HCT116 (cell line): Measurements from ENCODE around the gene GALNT15. TPM values are rescaled to one million over a fixed set of nuclear protein-coding genes. Genes with fewer than 3 reads are reported as not detected.

ENCODE experiments used
- ATAC-seq: fragments of 200-7000 bp; cut with Tn5 transposase; 2 replicates; pipeline ENCODE4 v1.9.1; 2020; ENCODE audit warnings: mild to moderate bottlenecking, moderate library complexity
- BruUV-seq: library from RNA; stranded (reverse); fragments of 400-500 nt; replicated peaks from 2 replicates; lab custom pipeline; 2021; lab: Mats Ljungman, UMichigan
- CTCF ChIA-PET: fragments of 300-600 bp; sonication (Branson Sonifier 250); formaldehyde crosslinking; loops from one replicate; lab custom pipeline; 2021; ENCODE audit warnings: antibody characterized with exemption; lab: Charles Lee
- POLR2A ChIA-PET: fragments of 300-600, 350-600 bp; sonication (Branson Sonifier 250); formaldehyde crosslinking; loops from one replicate; lab custom pipeline; 2021; ENCODE audit warnings: antibody characterized with exemption; lab: Charles Lee
- RAD21 ChIA-PET, 2 experiments: fragments of 300-600 bp; sonication (Branson Sonifier 250); formaldehyde crosslinking; loops; one replicate each; lab custom pipeline; 2023; ENCODE audit warnings: low total read pairs in 2 of 2; ENCODE audit not compliant: uncharacterized antibody in 2 of 2, unreplicated experiment in 2 of 2, low non-redundant PET in 1 of 2; lab: Charles Lee
- DNase-seq: peaks from one replicate; pipeline ENCODE4 v3.0.0-alpha.2; 2010; ENCODE audit warnings: low read depth, low spot score
- H2AFZ ChIP-seq: fragments of 200-600 bp; shearing (Covaris generic), sonication (generic); 2 replicates; pipeline ENCODE4 v1.6.1; 2017; ENCODE audit warnings: low read depth, mixed run types, mixed read lengths, antibody characterized with exemption, low read length; ENCODE audit not compliant: poor library complexity, severe bottlenecking
- H3K27ac ChIP-seq: 2 replicates; pipeline ENCODE4 v1.5.1; 2012; ENCODE audit warnings: low read depth, low read length
- H3K27me3 ChIP-seq: fragments of 200-600 bp; sonication (generic); 2 replicates; pipeline ENCODE4 v1.6.1; 2016; ENCODE audit warnings: mixed run types, low read length, mixed read lengths; ENCODE audit not compliant: insufficient read depth
- H3K36me3 ChIP-seq, 2 experiments: fragments of 200-500 bp in 1 of 2; fragments of 200-600 bp in 1 of 2; sonication (Bioruptor generic) in 1 of 2; sonication (generic) in 1 of 2; 2 replicates each; pipeline versions ENCODE4 v1.5.1 to v1.6.1; 2014 to 2016; ENCODE audit warnings: low read length in 2 of 2, inconsistent platforms in 1 of 2, mixed read lengths in 1 of 2, mixed run types in 1 of 2; ENCODE audit not compliant: insufficient read depth in 2 of 2, control insufficient read depth in 1 of 2
- H3K4me1 ChIP-seq, 2 experiments: fragments of 200-600 bp in 1 of 2; sonication (generic) in 1 of 2; 2 replicates each; pipeline versions ENCODE4 v1.5.1 to v1.6.1; 2012 to 2017; ENCODE audit warnings: low read length in 2 of 2, inconsistent platforms in 1 of 2, mild to moderate bottlenecking in 1 of 2, mixed read lengths in 1 of 2, mixed run types in 1 of 2, moderate library complexity in 1 of 2; ENCODE audit not compliant: insufficient read depth in 2 of 2, control insufficient read depth in 1 of 2
- H3K4me2 ChIP-seq: fragments of 200-600 bp; sonication (generic); 2 replicates; pipeline ENCODE4 v1.6.1; 2017; ENCODE audit warnings: mixed run types, low read length, mixed read lengths
- H3K4me3 ChIP-seq, 2 experiments: fragments of 200-600 bp in 1 of 2; sonication (generic) in 1 of 2; replicated peaks in 1 of 2; 2 replicates each; pipeline ENCODE4 v1.5.1; 2011 to 2016; ENCODE audit warnings: low read length in 2 of 2, control low read depth in 1 of 2, low read depth in 1 of 2, mild to moderate bottlenecking in 1 of 2, mixed read lengths in 1 of 2, mixed run types in 1 of 2
- H3K79me2 ChIP-seq: fragments of 200-600 bp; sonication (generic); 2 replicates; pipeline ENCODE4 v1.6.1; 2017; ENCODE audit warnings: mild to moderate bottlenecking, mixed run types, low read length, moderate library complexity, mixed read lengths; ENCODE audit not compliant: insufficient read depth
- H3K9ac ChIP-seq: fragments of 200-600 bp; sonication (generic); 2 replicates; pipeline ENCODE4 v1.6.1; 2016; ENCODE audit warnings: low read length, mixed read lengths
- H3K9me2 ChIP-seq: fragments of 200-600 bp; sonication (generic), shearing (Covaris generic); 2 replicates; pipeline ENCODE4 v1.6.1; 2017; ENCODE audit warnings: mixed run types, mild to moderate bottlenecking, moderate library complexity; ENCODE audit not compliant: insufficient read depth
- H3K9me3 ChIP-seq, 2 experiments: fragments of 200-500 bp in 1 of 2; fragments of 200-600 bp in 1 of 2; sonication (Bioruptor generic) in 1 of 2; sonication (generic) in 1 of 2; 2 replicates each; pipeline ENCODE4 v1.6.1; 2014 to 2017; ENCODE audit warnings: low read length in 2 of 2, mixed read lengths in 2 of 2, inconsistent platforms in 1 of 2, low read depth in 1 of 2, mild to moderate bottlenecking in 1 of 2, mixed run types in 1 of 2, moderate library complexity in 1 of 2; ENCODE audit not compliant: control insufficient read depth in 1 of 2, insufficient read depth in 1 of 2
- H4K20me1 ChIP-seq: fragments of 200-600 bp; sonication (generic), shearing (Covaris generic); 2 replicates; pipeline ENCODE4 v1.6.1; 2017; ENCODE audit warnings: mixed run types, mild to moderate bottlenecking, moderate library complexity; ENCODE audit not compliant: insufficient read depth
- CBX3 ChIP-seq: IDR thresholded peaks from 2 replicates; pipeline ENCODE4 v1.6.1; 2012; ENCODE audit warnings: low read depth
- EGR1 ChIP-seq: IDR thresholded peaks from 2 replicates; pipeline ENCODE4 v1.6.1; 2012; ENCODE audit warnings: low read depth
- ELF1 ChIP-seq: IDR thresholded peaks from 2 replicates; pipeline ENCODE4 v1.6.1; 2012; ENCODE audit warnings: low read depth, borderline replicate concordance
- EZH2 ChIP-seq: fragments of 200-600 bp; sonication (generic); IDR thresholded peaks from 2 replicates; pipeline ENCODE4 v1.6.1; 2017; ENCODE audit warnings: antibody characterized with exemption, mixed run types
- EZH2phosphoT487 ChIP-seq: fragments of 200-600 bp; IDR thresholded peaks from 2 replicates; pipeline ENCODE4 v1.6.1; 2018; ENCODE audit warnings: antibody characterized with exemption, borderline replicate concordance
- FOSL1 ChIP-seq: IDR thresholded peaks from 2 replicates; pipeline ENCODE4 v1.6.1; 2012; ENCODE audit warnings: low read depth
- JUND ChIP-seq: IDR thresholded peaks from 2 replicates; pipeline ENCODE4 v1.6.1; 2012
- POLR2A ChIP-seq: IDR thresholded peaks from 2 replicates; pipeline ENCODE4 v1.7.0; 2011; ENCODE audit warnings: borderline replicate concordance; ENCODE audit not compliant: insufficient read depth, insufficient read length; ENCODE audit errors: extremely low read depth
- RAD21 ChIP-seq: IDR thresholded peaks from 2 replicates; pipeline ENCODE4 v1.6.1; 2012; ENCODE audit warnings: low read depth, mild to moderate bottlenecking
- SIN3A ChIP-seq: IDR thresholded peaks from 2 replicates; pipeline ENCODE4 v1.6.1; 2012; ENCODE audit warnings: low read depth
- SP1 ChIP-seq: IDR thresholded peaks from 2 replicates; pipeline ENCODE4 v1.6.1; 2012; ENCODE audit warnings: low read depth
- SRF ChIP-seq: IDR thresholded peaks from 2 replicates; pipeline ENCODE4 v1.6.1; 2012; ENCODE audit warnings: low read depth
- TCF7L2 ChIP-seq: IDR thresholded peaks from 2 replicates; pipeline ENCODE4 v1.7.0; 2011; ENCODE audit warnings: borderline replicate concordance, inconsistent platforms; ENCODE audit not compliant: insufficient read depth, insufficient read length; ENCODE audit errors: extremely low read depth
- YY1 ChIP-seq: IDR thresholded peaks from 2 replicates; pipeline ENCODE4 v1.6.1; 2011; ENCODE audit warnings: low read length, low read depth, moderate library complexity, mild to moderate bottlenecking; ENCODE audit not compliant: insufficient replicate concordance; ENCODE audit errors: extremely low read depth
- ZFX ChIP-seq: fragments of 450-650 bp; IDR thresholded peaks from 2 replicates; pipeline ENCODE4 v1.6.1; 2017
- ZNF274 ChIP-seq: fragments of 200-500 bp; sonication (Bioruptor generic); IDR thresholded peaks from 2 replicates; pipeline ENCODE4 v1.6.1; 2014; ENCODE audit warnings: mild to moderate bottlenecking, low read depth, low read length, inconsistent platforms
- intact Hi-C: fragments of 100-400 bp; cut with micrococcal nuclease; formaldehyde crosslinking; loops from 2 replicates; pipeline ENCODE4 v1.10.0; 2022
- total RNA-seq: library from RNA; stranded (reverse); gene quantifications from one replicate; pipeline ENCODE4 v1.2.1, GENCODE V29; 2021; ENCODE audit not compliant: unreplicated experiment
- TF ChIP-seq, protein P1 (sequence below): IDR thresholded peaks from 2 replicates; pipeline ENCODE4 v1.6.1; 2012
- TF ChIP-seq, protein P2 (sequence below): IDR thresholded peaks from 2 replicates; pipeline ENCODE4 v1.6.1; 2012
- TF ChIP-seq, protein P3 (sequence below), 3 experiments: fragments of 200-600 bp in 1 of 3; sonication (generic) in 1 of 3; IDR thresholded peaks in 2 of 3; conservative IDR thresholded peaks in 1 of 3; 2 replicates each; pipeline ENCODE4 v1.5.1; 2012 to 2017; ENCODE audit warnings: low read depth in 2 of 3, low read length in 2 of 3, antibody characterized with exemption in 1 of 3, borderline replicate concordance in 1 of 3, control low read depth in 1 of 3, mild to moderate bottlenecking in 1 of 3, mixed read lengths in 1 of 3, mixed run types in 1 of 3, moderate library complexity in 1 of 3; ENCODE audit not compliant: insufficient read depth in 1 of 3
- TF ChIP-seq, protein P4 (sequence below): IDR thresholded peaks from 2 replicates; pipeline ENCODE4 v1.6.1; 2012; ENCODE audit warnings: low read depth

The GALNT15 gene
- total RNA-seq, 1 experiment from 2014 or later: 0.05 TPM

DNA sequence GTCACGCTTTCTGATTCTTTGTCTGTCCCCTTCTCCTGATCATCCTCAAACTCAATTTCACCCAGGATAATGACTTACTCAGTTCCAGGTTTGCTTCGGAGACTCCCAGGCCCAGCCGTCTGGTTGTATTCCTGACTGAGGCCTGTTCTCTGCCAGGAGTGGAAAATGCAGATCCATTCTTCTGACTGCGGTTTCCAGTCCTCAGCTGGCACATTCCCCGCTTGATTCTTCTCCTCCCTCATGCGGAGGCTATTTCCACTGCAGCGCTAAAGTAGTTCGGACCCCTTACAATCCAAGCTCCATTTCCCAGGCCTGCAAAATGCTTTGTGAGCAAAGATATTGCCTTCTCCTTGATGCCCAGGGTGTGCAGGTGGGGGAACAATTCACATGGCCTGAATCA, 47.2 kb upstream of the GALNT15 start:
- H3K9ac ChIP-seq: no peak overlapping the region
- no peaks in the 10 kb centered on the region for H3K9me3 ChIP-seq
- H3K27me3 ChIP-seq: no peaks in the 10 kb centered on the region
- no peak for ATAC-seq
- intact Hi-C loops: no loop called here
- no peaks in the 10 kb centered on the region for H3K9me2 ChIP-seq
- H3K4me2 ChIP-seq: no peak overlapping the region
- no peaks in the 10 kb centered on the region for H3K79me2 ChIP-seq
- BruUV-seq: no TSS peak
- peaks cover 0 to 4% of the 10 kb centered on the region in 2 experiments; a peak in 1 of 4 replicates for H3K4me1 ChIP-seq
- no peak for DNase-seq
- ChIA-PET CTCF (no interaction called here), RAD21 (no interaction called here), POLR2A (no interaction called here)
- no peak overlapping the region for H2AFZ ChIP-seq
- TF ChIP-seq, protein P1, sequence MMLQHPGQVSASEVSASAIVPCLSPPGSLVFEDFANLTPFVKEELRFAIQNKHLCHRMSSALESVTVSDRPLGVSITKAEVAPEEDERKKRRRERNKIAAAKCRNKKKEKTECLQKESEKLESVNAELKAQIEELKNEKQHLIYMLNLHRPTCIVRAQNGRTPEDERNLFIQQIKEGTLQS: no peak
- TF ChIP-seq EZH2phosphoT487: no peak
- TF ChIP-seq ZNF274: no peak
- TF ChIP-seq, protein P2, sequence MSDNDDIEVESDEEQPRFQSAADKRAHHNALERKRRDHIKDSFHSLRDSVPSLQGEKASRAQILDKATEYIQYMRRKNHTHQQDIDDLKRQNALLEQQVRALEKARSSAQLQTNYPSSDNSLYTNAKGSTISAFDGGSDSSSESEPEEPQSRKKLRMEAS: no peak
- TF ChIP-seq, protein P3, sequence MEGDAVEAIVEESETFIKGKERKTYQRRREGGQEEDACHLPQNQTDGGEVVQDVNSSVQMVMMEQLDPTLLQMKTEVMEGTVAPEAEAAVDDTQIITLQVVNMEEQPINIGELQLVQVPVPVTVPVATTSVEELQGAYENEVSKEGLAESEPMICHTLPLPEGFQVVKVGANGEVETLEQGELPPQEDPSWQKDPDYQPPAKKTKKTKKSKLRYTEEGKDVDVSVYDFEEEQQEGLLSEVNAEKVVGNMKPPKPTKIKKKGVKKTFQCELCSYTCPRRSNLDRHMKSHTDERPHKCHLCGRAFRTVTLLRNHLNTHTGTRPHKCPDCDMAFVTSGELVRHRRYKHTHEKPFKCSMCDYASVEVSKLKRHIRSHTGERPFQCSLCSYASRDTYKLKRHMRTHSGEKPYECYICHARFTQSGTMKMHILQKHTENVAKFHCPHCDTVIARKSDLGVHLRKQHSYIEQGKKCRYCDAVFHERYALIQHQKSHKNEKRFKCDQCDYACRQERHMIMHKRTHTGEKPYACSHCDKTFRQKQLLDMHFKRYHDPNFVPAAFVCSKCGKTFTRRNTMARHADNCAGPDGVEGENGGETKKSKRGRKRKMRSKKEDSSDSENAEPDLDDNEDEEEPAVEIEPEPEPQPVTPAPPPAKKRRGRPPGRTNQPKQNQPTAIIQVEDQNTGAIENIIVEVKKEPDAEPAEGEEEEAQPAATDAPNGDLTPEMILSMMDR (IDR thresholded peaks at IDR 0.05 in 2 of 3, conservative IDR thresholded peaks at IDR 0.05 in 1 of 3; ENCODE audit: borderline replicate concordance in 1 of 3, insufficient read depth in 1 of 3, low read depth in 2 of 3, low read length in 2 of 3): no peak
- TF ChIP-seq ZFX: no peak
- no peak for TF ChIP-seq SRF
- TF ChIP-seq EZH2: no peak
- TF ChIP-seq SIN3A: no peak
- TF ChIP-seq FOSL1: no peak
- no peak for TF ChIP-seq YY1
- no peak for TF ChIP-seq SP1
- no peak for TF ChIP-seq EGR1
- no peak for TF ChIP-seq ELF1
- no peak for TF ChIP-seq CBX3
- TF ChIP-seq POLR2A: no peak
- TF ChIP-seq, protein P4, sequence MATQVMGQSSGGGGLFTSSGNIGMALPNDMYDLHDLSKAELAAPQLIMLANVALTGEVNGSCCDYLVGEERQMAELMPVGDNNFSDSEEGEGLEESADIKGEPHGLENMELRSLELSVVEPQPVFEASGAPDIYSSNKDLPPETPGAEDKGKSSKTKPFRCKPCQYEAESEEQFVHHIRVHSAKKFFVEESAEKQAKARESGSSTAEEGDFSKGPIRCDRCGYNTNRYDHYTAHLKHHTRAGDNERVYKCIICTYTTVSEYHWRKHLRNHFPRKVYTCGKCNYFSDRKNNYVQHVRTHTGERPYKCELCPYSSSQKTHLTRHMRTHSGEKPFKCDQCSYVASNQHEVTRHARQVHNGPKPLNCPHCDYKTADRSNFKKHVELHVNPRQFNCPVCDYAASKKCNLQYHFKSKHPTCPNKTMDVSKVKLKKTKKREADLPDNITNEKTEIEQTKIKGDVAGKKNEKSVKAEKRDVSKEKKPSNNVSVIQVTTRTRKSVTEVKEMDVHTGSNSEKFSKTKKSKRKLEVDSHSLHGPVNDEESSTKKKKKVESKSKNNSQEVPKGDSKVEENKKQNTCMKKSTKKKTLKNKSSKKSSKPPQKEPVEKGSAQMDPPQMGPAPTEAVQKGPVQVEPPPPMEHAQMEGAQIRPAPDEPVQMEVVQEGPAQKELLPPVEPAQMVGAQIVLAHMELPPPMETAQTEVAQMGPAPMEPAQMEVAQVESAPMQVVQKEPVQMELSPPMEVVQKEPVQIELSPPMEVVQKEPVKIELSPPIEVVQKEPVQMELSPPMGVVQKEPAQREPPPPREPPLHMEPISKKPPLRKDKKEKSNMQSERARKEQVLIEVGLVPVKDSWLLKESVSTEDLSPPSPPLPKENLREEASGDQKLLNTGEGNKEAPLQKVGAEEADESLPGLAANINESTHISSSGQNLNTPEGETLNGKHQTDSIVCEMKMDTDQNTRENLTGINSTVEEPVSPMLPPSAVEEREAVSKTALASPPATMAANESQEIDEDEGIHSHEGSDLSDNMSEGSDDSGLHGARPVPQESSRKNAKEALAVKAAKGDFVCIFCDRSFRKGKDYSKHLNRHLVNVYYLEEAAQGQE: no peak
- no peak for TF ChIP-seq JUND
- TF ChIP-seq TCF7L2: no peak
- TF ChIP-seq RAD21: no peak
- H3K27ac ChIP-seq: no peak overlapping the region
- H4K20me1 ChIP-seq: no peaks in the 10 kb centered on the region
- no peaks in the 10 kb centered on the region for H3K36me3 ChIP-seq
- no peak overlapping the region for H3K4me3 ChIP-seq
